Thyroid gland (tissue), 4 donors: ENCODE data around the gene CACUL1.

Experiments used
- POLR2A ChIP-seq, 2 donors: fragments of 450-650 bp; IDR thresholded peaks; one replicate each; pipeline ENCODE4 v1.6.1; 2017; ENCODE audit warnings: antibody characterized with exemption in 2 of 2, mild to moderate bottlenecking in 2 of 2, moderate library complexity in 1 of 2
- TF ChIP-seq, protein P1 (sequence below), 6 experiments: fragments of 200-600 bp in 3 of 6; fragments of 450-650 bp in 3 of 6; sonication (generic) in 3 of 6; IDR thresholded peaks; one replicate each; pipeline ENCODE4 v1.5.1; 2016 to 2019; ENCODE audit warnings: antibody characterized with exemption in 6 of 6, mild to moderate bottlenecking in 2 of 6, inconsistent platforms in 1 of 6, moderate library complexity in 1 of 6

DNA sequence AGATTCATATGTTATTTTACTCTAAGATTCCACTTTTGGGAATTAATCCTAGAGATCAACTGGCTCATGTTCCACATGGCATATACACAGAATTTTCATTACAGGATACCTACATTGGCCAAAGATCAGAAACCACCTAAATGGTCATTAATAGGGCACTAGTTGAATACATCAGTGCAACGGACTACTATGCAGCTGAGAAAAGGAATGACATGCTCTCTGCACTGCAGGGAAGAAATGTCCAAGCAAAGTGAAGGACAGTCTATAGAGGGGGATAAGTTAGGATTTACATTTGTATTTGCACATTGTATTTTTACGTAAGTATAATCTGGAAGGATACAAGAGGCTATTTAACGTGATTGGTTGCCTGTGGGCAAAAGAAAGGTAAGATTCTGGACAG, 91.6 kb downstream of the CACUL1 start:
- TF ChIP-seq, protein P1, sequence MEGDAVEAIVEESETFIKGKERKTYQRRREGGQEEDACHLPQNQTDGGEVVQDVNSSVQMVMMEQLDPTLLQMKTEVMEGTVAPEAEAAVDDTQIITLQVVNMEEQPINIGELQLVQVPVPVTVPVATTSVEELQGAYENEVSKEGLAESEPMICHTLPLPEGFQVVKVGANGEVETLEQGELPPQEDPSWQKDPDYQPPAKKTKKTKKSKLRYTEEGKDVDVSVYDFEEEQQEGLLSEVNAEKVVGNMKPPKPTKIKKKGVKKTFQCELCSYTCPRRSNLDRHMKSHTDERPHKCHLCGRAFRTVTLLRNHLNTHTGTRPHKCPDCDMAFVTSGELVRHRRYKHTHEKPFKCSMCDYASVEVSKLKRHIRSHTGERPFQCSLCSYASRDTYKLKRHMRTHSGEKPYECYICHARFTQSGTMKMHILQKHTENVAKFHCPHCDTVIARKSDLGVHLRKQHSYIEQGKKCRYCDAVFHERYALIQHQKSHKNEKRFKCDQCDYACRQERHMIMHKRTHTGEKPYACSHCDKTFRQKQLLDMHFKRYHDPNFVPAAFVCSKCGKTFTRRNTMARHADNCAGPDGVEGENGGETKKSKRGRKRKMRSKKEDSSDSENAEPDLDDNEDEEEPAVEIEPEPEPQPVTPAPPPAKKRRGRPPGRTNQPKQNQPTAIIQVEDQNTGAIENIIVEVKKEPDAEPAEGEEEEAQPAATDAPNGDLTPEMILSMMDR (IDR thresholded peaks at IDR 0.05) = no peak
- TF ChIP-seq POLR2A (IDR thresholded peaks at IDR 0.05) = no peak
